HFF-Myc (cell line): Measurements from ENCODE around the gene ARMCX6.
"Not testable (repeated sequence)": the region's sequence is repeated elsewhere in the genome, so short reads cannot be mapped to it uniquely, and the experiment has no call there.

Experiments
- DNase-seq: peaks from one replicate; pipeline ENCODE4 v3.0.0-alpha.2; 2011; ENCODE audit warnings: low read depth; ENCODE audit errors: extremely low read depth
- H3K4me3 ChIP-seq: replicated peaks from 2 replicates; pipeline ENCODE4 v1.5.1; 2011; ENCODE audit warnings: low read depth, mild to moderate bottlenecking, control low read depth, low read length
- TF ChIP-seq, protein P1 (sequence below): IDR thresholded peaks from 2 replicates; pipeline ENCODE4 v1.5.1; 2012; ENCODE audit warnings: mild to moderate bottlenecking, low read depth, low read length, control low read depth; ENCODE audit errors: missing control alignments

Gene ARMCX6

DNA sequence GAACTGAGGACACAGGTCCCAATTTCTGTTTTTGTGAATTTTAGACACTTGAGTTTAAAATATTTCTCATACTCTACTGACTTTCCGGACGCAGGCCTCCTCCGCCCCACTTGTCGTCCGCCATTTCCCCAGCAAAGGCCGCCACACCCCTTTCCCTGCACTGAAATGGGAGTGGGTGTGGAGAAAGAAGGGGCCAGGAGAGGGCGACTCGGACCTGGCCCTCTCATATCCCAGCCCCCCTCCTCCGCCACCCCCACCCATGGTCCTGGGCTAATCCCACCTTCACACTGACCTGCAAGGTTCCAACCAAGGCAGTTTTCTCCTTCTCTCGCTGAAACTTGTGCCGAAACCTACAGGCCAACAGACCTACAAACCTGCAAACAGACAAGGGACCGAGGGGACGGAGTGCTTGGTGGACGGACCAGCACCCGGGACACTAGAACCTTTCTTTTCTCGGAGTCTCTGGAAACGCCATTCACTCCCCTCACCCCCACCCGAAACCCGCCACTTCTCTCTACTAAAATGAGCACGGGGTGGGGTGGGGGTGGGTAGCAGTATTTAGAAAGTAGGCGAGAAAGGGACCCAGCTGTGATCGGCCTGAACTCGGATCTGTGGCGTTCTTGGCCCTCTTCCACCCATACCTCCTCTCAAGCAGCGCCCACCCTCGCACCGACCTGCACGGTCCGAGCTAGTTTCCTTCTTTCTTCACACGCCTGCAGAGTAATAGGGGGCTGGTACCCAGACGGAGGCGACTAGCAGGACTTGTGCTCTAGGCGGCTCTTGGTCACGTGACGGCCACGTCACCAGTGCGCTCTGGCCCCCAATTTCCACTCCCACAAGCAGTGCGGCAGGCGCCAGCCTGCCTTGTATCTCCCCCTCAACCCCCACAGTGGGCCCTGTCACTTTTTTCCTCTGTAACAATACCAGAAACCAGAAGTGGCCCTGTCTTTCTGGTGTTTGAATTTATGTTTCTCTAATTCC lies at the start of gene ARMCX6:
TSS of gene ARMCX6 (minus strand) at position 790 of the 981 bp plus-strand sequence. CDS start 1,380 bp downstream, outside the sequence.
- TF ChIP-seq, protein P1, sequence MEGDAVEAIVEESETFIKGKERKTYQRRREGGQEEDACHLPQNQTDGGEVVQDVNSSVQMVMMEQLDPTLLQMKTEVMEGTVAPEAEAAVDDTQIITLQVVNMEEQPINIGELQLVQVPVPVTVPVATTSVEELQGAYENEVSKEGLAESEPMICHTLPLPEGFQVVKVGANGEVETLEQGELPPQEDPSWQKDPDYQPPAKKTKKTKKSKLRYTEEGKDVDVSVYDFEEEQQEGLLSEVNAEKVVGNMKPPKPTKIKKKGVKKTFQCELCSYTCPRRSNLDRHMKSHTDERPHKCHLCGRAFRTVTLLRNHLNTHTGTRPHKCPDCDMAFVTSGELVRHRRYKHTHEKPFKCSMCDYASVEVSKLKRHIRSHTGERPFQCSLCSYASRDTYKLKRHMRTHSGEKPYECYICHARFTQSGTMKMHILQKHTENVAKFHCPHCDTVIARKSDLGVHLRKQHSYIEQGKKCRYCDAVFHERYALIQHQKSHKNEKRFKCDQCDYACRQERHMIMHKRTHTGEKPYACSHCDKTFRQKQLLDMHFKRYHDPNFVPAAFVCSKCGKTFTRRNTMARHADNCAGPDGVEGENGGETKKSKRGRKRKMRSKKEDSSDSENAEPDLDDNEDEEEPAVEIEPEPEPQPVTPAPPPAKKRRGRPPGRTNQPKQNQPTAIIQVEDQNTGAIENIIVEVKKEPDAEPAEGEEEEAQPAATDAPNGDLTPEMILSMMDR, result peak; percentile 34
- peak within 1 kb of the TSS; percentile 66 for H3K4me3 ChIP-seq
- DNase-seq, result peak; percentile 24

DNA sequence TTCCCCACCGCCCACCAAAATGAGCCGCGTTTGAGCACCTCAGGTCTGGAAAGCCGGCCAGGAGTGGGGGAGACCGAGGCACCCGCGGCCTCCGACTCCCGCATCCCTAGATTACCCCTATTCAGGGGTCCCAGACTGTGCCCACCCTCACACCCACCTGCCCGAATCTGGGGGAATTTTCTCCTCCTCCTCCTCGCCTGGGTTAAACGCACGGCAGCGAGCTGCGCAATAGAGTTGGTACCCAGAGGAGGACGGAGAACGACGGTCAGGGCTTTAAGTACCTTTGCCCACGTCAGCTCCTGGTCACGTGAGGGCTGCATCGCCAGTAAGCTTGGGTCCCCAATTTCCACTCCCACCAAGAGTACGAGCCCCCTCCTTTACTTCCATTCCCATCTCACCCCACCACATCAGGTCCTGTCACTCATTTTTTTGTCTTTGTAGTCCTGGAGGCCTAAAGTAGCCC lies 41.8 kb upstream of the ARMCX6 start, which contains the start of gene ARMCX2:
TSS of gene ARMCX2 (minus strand) at position 250 of the 463 bp plus-strand sequence. CDS start 2,262 bp downstream, outside the sequence.
- TF ChIP-seq, protein P1, result no peak
- DNase-seq, result no peak
- peak within 1 kb of the TSS; percentile 57 for H3K4me3 ChIP-seq

DNA sequence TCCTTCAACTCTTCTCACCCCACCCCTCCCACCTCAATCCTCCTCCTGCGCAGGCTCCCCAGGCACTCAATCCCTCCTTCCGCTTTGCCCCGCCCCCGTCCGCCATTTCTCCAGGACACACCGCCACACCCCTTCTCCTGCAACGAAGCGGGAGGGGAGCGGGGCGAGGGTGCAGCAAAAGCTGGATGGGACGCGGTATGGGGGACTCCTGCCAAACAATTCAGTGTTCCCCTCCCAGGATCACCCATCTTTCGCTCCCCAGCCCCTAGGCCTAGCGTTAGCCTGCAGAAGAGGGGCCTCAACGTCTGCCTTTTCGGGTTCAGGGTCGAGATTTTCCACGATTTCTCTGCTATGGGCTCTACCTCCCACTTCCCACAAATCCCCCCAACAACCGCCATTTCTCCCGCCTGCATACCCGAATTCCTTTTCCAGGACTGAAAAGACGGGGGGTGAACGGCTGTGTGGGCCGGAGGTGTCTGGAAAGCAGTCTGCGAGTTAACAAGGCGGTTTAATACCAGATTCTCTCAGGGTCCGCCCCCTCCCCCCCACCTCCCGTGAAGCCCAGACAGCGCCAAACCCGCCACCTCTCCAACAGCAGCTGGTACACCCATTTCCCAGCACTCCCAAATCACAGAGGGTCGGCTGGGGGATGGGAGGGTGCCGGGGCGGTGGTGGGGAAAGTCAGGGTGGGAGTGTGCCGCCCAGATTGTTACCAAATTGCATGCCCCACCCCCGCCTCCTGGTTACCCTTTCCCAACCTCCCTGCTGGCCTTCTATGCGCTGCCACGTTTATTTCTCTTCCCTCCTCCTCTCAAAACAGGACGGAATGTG lies 41.1 kb upstream of the ARMCX6 start:
- TF ChIP-seq, protein P1, result no peak
- H3K4me3 ChIP-seq, result peak overlapping the region; percentile 57
- no peak for DNase-seq

DNA sequence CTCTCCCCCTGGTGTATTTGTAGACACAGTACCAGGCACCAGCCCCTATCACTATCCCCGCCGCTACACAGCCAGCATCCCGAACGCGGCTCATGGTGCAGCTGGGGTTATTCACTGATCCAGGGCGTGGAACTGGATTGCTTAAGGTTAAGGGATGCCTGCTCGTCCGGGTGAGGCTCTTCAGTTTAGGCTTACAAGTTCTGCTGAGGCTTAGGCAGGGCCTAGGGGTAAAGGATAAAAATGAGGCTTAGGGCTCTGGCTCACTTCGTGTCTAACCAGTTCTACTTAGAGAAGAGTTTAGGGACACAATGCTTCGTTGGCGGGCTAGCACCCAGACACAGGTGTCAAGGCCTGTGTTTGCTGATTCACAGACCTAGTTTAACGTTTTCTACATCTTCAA lies 39.7 kb upstream of the ARMCX6 start:
- DNase-seq, result no peak
- H3K4me3 ChIP-seq, result no peak overlapping the region
- TF ChIP-seq, protein P1, result no peak

DNA sequence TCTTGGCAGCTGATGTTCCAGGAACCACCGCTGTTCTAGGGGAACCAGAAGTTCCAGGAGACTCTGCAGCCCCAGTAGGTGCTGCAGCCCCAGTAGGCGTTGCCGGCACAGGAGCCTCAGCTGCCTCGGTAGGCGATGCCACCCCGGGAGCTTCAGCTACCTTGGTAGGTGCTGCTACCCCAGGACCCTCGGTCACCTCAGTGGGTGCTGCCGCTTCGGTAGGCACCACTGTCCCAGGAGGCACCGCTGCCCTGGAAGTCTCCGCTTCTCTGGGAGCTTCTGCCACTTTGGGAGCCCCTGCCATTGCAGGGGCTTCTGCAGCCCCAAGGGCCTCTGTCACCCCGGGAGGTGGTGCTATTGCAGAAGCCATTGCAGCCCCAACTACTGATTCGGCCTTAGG lies 39.0 kb upstream of the ARMCX6 start:
- TF ChIP-seq, protein P1, result no peak
- H3K4me3 ChIP-seq, result no peak overlapping the region
- DNase-seq, result no peak

DNA sequence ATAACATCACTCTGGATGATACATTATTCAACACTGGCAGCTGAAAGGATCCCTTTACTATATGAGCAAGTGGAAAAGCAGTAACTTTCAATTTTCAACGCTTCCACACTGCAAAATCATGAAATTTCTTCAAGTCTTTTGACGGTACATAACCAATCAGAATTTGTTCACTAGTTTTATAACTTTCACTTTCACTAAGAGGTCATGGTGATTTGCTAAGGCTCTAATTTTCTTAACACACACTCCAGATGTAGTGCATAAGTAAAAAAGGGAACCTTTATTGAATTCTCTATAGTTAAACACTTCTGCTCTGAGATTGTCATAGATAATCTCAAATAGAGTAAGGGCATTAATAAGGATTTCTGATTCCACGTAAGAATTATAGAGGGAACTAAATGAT lies 37.7 kb upstream of the ARMCX6 start:
- no peak overlapping the region for H3K4me3 ChIP-seq
- no peak for DNase-seq
- TF ChIP-seq, protein P1, result no peak

DNA sequence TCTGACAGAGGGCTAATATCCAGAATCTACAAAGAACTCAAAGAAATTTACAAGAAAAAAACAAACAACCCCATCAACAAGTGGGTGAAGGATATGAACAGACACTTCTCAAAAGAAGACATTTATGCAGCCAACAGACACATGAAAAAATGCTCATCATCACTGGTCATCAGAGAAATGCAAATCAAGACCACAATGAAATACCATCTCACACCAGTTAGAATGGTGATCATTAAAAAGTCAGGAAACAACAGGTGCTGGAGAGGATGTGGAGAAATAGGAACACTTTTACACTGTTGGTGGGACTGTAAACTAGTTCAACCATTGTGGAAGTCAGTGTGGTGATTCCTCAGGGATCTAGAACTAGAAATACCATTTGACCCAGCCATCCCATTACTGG lies 29.9 kb upstream of the ARMCX6 start:
- DNase-seq, H3K4me3 ChIP-seq: not testable (repeated sequence)
